HCT116 (cell line): Measurements from ENCODE around the gene RTTN. TPM values are rescaled to one million over a fixed set of nuclear protein-coding genes. Genes with fewer than 3 reads are reported as not detected.

ENCODE experiments used
- ATAC-seq: fragments of 200-7000 bp; cut with Tn5 transposase; 2 replicates; pipeline ENCODE4 v1.9.1; 2020; ENCODE audit warnings: mild to moderate bottlenecking, moderate library complexity
- BruUV-seq: library from RNA; stranded (reverse); fragments of 400-500 nt; replicated peaks from 2 replicates; lab custom pipeline; 2021; lab: Mats Ljungman, UMichigan
- CTCF ChIA-PET: fragments of 300-600 bp; sonication (Branson Sonifier 250); formaldehyde crosslinking; loops from one replicate; lab custom pipeline; 2021; ENCODE audit warnings: antibody characterized with exemption; lab: Charles Lee
- POLR2A ChIA-PET: fragments of 300-600, 350-600 bp; sonication (Branson Sonifier 250); formaldehyde crosslinking; loops from one replicate; lab custom pipeline; 2021; ENCODE audit warnings: antibody characterized with exemption; lab: Charles Lee
- RAD21 ChIA-PET, 2 experiments: fragments of 300-600 bp; sonication (Branson Sonifier 250); formaldehyde crosslinking; loops; one replicate each; lab custom pipeline; 2023; ENCODE audit warnings: low total read pairs in 2 of 2; ENCODE audit not compliant: uncharacterized antibody in 2 of 2, unreplicated experiment in 2 of 2, low non-redundant PET in 1 of 2; lab: Charles Lee
- DNase-seq: peaks from one replicate; pipeline ENCODE4 v3.0.0-alpha.2; 2010; ENCODE audit warnings: low read depth, low spot score
- H2AFZ ChIP-seq: fragments of 200-600 bp; shearing (Covaris generic), sonication (generic); 2 replicates; pipeline ENCODE4 v1.6.1; 2017; ENCODE audit warnings: low read depth, mixed run types, mixed read lengths, antibody characterized with exemption, low read length; ENCODE audit not compliant: poor library complexity, severe bottlenecking
- H3K27ac ChIP-seq: 2 replicates; pipeline ENCODE4 v1.5.1; 2012; ENCODE audit warnings: low read depth, low read length
- H3K27me3 ChIP-seq: fragments of 200-600 bp; sonication (generic); 2 replicates; pipeline ENCODE4 v1.6.1; 2016; ENCODE audit warnings: mixed run types, low read length, mixed read lengths; ENCODE audit not compliant: insufficient read depth
- H3K36me3 ChIP-seq, 2 experiments: fragments of 200-500 bp in 1 of 2; fragments of 200-600 bp in 1 of 2; sonication (Bioruptor generic) in 1 of 2; sonication (generic) in 1 of 2; 2 replicates each; pipeline versions ENCODE4 v1.5.1 to v1.6.1; 2014 to 2016; ENCODE audit warnings: low read length in 2 of 2, inconsistent platforms in 1 of 2, mixed read lengths in 1 of 2, mixed run types in 1 of 2; ENCODE audit not compliant: insufficient read depth in 2 of 2, control insufficient read depth in 1 of 2
- H3K4me1 ChIP-seq, 2 experiments: fragments of 200-600 bp in 1 of 2; sonication (generic) in 1 of 2; 2 replicates each; pipeline versions ENCODE4 v1.5.1 to v1.6.1; 2012 to 2017; ENCODE audit warnings: low read length in 2 of 2, inconsistent platforms in 1 of 2, mild to moderate bottlenecking in 1 of 2, mixed read lengths in 1 of 2, mixed run types in 1 of 2, moderate library complexity in 1 of 2; ENCODE audit not compliant: insufficient read depth in 2 of 2, control insufficient read depth in 1 of 2
- H3K4me2 ChIP-seq: fragments of 200-600 bp; sonication (generic); 2 replicates; pipeline ENCODE4 v1.6.1; 2017; ENCODE audit warnings: mixed run types, low read length, mixed read lengths
- H3K4me3 ChIP-seq, 2 experiments: fragments of 200-600 bp in 1 of 2; sonication (generic) in 1 of 2; replicated peaks in 1 of 2; 2 replicates each; pipeline ENCODE4 v1.5.1; 2011 to 2016; ENCODE audit warnings: low read length in 2 of 2, control low read depth in 1 of 2, low read depth in 1 of 2, mild to moderate bottlenecking in 1 of 2, mixed read lengths in 1 of 2, mixed run types in 1 of 2
- H3K79me2 ChIP-seq: fragments of 200-600 bp; sonication (generic); 2 replicates; pipeline ENCODE4 v1.6.1; 2017; ENCODE audit warnings: mild to moderate bottlenecking, mixed run types, low read length, moderate library complexity, mixed read lengths; ENCODE audit not compliant: insufficient read depth
- H3K9ac ChIP-seq: fragments of 200-600 bp; sonication (generic); 2 replicates; pipeline ENCODE4 v1.6.1; 2016; ENCODE audit warnings: low read length, mixed read lengths
- H3K9me2 ChIP-seq: fragments of 200-600 bp; sonication (generic), shearing (Covaris generic); 2 replicates; pipeline ENCODE4 v1.6.1; 2017; ENCODE audit warnings: mixed run types, mild to moderate bottlenecking, moderate library complexity; ENCODE audit not compliant: insufficient read depth
- H3K9me3 ChIP-seq, 2 experiments: fragments of 200-500 bp in 1 of 2; fragments of 200-600 bp in 1 of 2; sonication (Bioruptor generic) in 1 of 2; sonication (generic) in 1 of 2; 2 replicates each; pipeline ENCODE4 v1.6.1; 2014 to 2017; ENCODE audit warnings: low read length in 2 of 2, mixed read lengths in 2 of 2, inconsistent platforms in 1 of 2, low read depth in 1 of 2, mild to moderate bottlenecking in 1 of 2, mixed run types in 1 of 2, moderate library complexity in 1 of 2; ENCODE audit not compliant: control insufficient read depth in 1 of 2, insufficient read depth in 1 of 2
- H4K20me1 ChIP-seq: fragments of 200-600 bp; sonication (generic), shearing (Covaris generic); 2 replicates; pipeline ENCODE4 v1.6.1; 2017; ENCODE audit warnings: mixed run types, mild to moderate bottlenecking, moderate library complexity; ENCODE audit not compliant: insufficient read depth
- CBX3 ChIP-seq: IDR thresholded peaks from 2 replicates; pipeline ENCODE4 v1.6.1; 2012; ENCODE audit warnings: low read depth
- JUND ChIP-seq: IDR thresholded peaks from 2 replicates; pipeline ENCODE4 v1.6.1; 2012
- POLR2AphosphoS5 ChIP-seq: IDR thresholded peaks from 2 replicates; pipeline ENCODE4 v1.6.1; 2011; ENCODE audit warnings: mild to moderate bottlenecking, low read depth, low read length, moderate library complexity
- SP1 ChIP-seq: IDR thresholded peaks from 2 replicates; pipeline ENCODE4 v1.6.1; 2012; ENCODE audit warnings: low read depth
- TCF7L2 ChIP-seq: IDR thresholded peaks from 2 replicates; pipeline ENCODE4 v1.7.0; 2011; ENCODE audit warnings: borderline replicate concordance, inconsistent platforms; ENCODE audit not compliant: insufficient read depth, insufficient read length; ENCODE audit errors: extremely low read depth
- YY1 ChIP-seq: IDR thresholded peaks from 2 replicates; pipeline ENCODE4 v1.6.1; 2011; ENCODE audit warnings: low read length, low read depth, moderate library complexity, mild to moderate bottlenecking; ENCODE audit not compliant: insufficient replicate concordance; ENCODE audit errors: extremely low read depth
- ZFX ChIP-seq: fragments of 450-650 bp; IDR thresholded peaks from 2 replicates; pipeline ENCODE4 v1.6.1; 2017
- ZNF274 ChIP-seq: fragments of 200-500 bp; sonication (Bioruptor generic); IDR thresholded peaks from 2 replicates; pipeline ENCODE4 v1.6.1; 2014; ENCODE audit warnings: mild to moderate bottlenecking, low read depth, low read length, inconsistent platforms
- intact Hi-C: fragments of 100-400 bp; cut with micrococcal nuclease; formaldehyde crosslinking; loops from 2 replicates; pipeline ENCODE4 v1.10.0; 2022
- total RNA-seq: library from RNA; stranded (reverse); gene quantifications from one replicate; pipeline ENCODE4 v1.2.1, GENCODE V29; 2021; ENCODE audit not compliant: unreplicated experiment
- TF ChIP-seq, protein P1 (sequence below): IDR thresholded peaks from 2 replicates; pipeline ENCODE4 v1.6.1; 2012; ENCODE audit warnings: low read depth
- TF ChIP-seq, protein P2 (sequence below), 3 experiments: fragments of 200-600 bp in 1 of 3; sonication (generic) in 1 of 3; IDR thresholded peaks in 2 of 3; conservative IDR thresholded peaks in 1 of 3; 2 replicates each; pipeline ENCODE4 v1.5.1; 2012 to 2017; ENCODE audit warnings: low read depth in 2 of 3, low read length in 2 of 3, antibody characterized with exemption in 1 of 3, borderline replicate concordance in 1 of 3, control low read depth in 1 of 3, mild to moderate bottlenecking in 1 of 3, mixed read lengths in 1 of 3, mixed run types in 1 of 3, moderate library complexity in 1 of 3; ENCODE audit not compliant: insufficient read depth in 1 of 3

The RTTN gene
- total RNA-seq, 1 experiment from 2014 or later = 41.2 TPM

DNA sequence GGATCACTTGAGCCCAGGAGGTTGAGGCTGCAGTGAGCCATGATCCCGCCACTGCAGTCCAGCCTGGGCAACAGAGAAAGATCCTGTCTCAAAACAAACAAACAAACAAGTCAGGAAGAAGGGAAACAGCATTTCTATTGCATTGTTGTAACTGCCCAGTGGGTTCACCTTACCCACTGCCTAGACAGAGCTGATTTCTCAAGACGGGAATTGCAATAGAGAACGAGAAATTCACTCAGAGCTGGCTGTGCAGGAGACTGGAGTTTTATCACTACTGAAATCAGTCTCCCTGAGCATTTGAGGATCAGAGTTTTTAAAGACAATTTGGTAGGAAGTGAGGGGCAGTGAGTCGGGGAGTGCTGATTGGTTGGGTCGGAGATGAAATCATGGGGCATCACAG is 24.2 kb upstream of the RTTN start:
- Histone ChIP-seq H3K9me2 (no peaks in the 10 kb centered on the region), H3K27me3 (no peaks in the 10 kb centered on the region), H3K4me3 (no peak overlapping the region), H3K4me2 (no peak overlapping the region), H3K9me3 (peaks cover 0 to 17% of the 10 kb centered on the region in 2 experiments; a peak in 1 of 4 replicates), H3K79me2 (no peaks in the 10 kb centered on the region), H3K4me1 (peaks cover 0 to 5% of the 10 kb centered on the region in 2 experiments; a peak in 2 of 4 replicates), H2AFZ (no peak overlapping the region), H3K9ac (no peak overlapping the region), H3K36me3 (no peaks in the 10 kb centered on the region), H3K27ac (no peak overlapping the region), H4K20me1 (no peaks in the 10 kb centered on the region)
- intact Hi-C loops = no loop called here
- RAD21 ChIA-PET = no interaction called here
- TF ChIP-seq POLR2AphosphoS5 = no peak
- TF ChIP-seq, protein P1, sequence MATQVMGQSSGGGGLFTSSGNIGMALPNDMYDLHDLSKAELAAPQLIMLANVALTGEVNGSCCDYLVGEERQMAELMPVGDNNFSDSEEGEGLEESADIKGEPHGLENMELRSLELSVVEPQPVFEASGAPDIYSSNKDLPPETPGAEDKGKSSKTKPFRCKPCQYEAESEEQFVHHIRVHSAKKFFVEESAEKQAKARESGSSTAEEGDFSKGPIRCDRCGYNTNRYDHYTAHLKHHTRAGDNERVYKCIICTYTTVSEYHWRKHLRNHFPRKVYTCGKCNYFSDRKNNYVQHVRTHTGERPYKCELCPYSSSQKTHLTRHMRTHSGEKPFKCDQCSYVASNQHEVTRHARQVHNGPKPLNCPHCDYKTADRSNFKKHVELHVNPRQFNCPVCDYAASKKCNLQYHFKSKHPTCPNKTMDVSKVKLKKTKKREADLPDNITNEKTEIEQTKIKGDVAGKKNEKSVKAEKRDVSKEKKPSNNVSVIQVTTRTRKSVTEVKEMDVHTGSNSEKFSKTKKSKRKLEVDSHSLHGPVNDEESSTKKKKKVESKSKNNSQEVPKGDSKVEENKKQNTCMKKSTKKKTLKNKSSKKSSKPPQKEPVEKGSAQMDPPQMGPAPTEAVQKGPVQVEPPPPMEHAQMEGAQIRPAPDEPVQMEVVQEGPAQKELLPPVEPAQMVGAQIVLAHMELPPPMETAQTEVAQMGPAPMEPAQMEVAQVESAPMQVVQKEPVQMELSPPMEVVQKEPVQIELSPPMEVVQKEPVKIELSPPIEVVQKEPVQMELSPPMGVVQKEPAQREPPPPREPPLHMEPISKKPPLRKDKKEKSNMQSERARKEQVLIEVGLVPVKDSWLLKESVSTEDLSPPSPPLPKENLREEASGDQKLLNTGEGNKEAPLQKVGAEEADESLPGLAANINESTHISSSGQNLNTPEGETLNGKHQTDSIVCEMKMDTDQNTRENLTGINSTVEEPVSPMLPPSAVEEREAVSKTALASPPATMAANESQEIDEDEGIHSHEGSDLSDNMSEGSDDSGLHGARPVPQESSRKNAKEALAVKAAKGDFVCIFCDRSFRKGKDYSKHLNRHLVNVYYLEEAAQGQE = no peak
- TF ChIP-seq, protein P2, sequence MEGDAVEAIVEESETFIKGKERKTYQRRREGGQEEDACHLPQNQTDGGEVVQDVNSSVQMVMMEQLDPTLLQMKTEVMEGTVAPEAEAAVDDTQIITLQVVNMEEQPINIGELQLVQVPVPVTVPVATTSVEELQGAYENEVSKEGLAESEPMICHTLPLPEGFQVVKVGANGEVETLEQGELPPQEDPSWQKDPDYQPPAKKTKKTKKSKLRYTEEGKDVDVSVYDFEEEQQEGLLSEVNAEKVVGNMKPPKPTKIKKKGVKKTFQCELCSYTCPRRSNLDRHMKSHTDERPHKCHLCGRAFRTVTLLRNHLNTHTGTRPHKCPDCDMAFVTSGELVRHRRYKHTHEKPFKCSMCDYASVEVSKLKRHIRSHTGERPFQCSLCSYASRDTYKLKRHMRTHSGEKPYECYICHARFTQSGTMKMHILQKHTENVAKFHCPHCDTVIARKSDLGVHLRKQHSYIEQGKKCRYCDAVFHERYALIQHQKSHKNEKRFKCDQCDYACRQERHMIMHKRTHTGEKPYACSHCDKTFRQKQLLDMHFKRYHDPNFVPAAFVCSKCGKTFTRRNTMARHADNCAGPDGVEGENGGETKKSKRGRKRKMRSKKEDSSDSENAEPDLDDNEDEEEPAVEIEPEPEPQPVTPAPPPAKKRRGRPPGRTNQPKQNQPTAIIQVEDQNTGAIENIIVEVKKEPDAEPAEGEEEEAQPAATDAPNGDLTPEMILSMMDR (IDR thresholded peaks at IDR 0.05 in 2 of 3, conservative IDR thresholded peaks at IDR 0.05 in 1 of 3; ENCODE audit: borderline replicate concordance in 1 of 3, insufficient read depth in 1 of 3, low read depth in 2 of 3, low read length in 2 of 3) = no peak
- no peak for TF ChIP-seq SP1
- no peak for TF ChIP-seq CBX3
- no peak for TF ChIP-seq ZFX
- no peak for TF ChIP-seq TCF7L2
- TF ChIP-seq ZNF274 = no peak
- TF ChIP-seq YY1 = no peak
- no peak for TF ChIP-seq JUND
- CTCF ChIA-PET = no interaction called here
- ATAC-seq (no peak), DNase-seq (no peak)
- POLR2A ChIA-PET = no interaction called here
- no TSS peak for BruUV-seq
